ENCODE measurements around the gene CD99.

The CD99 gene

GRCh38 chrX:2784026-2784425 is 92.9 kb downstream of the CD99 start:
- H3K4me1 ChIP-seq = no peaks in the 10 kb centered on the region
- intact Hi-C loops (cut with DNase I; ENCODE audit: low total_unique reads) = no loop called here
- H3K36me3 ChIP-seq = no peaks in the 10 kb centered on the region
- H3K27ac ChIP-seq = no peak overlapping the region
- H3K9me3 ChIP-seq = no peaks in the 10 kb centered on the region
- H3K27me3 ChIP-seq = no peaks in the 10 kb centered on the region
- H3K4me3 ChIP-seq = no peak overlapping the region
- TF ChIP-seq CTCF (IDR thresholded peaks at IDR 0.05) = no peak
- peak in 1 of 2 donors; percentile 46 for DNase-seq

- Histone ChIP-seq H3K36me3 (no peaks in the 10 kb centered on the region), H3K4me1 (no peaks in the 10 kb centered on the region), H3K27me3 (no peaks in the 10 kb centered on the region), H3K4me3 (no peak overlapping the region), H3K9me3 (no peaks in the 10 kb centered on the region), H3K27ac (no peak overlapping the region)
- intact Hi-C loops (cut with DNase I; ENCODE audit: low total_unique reads) = no loop called here
- no peak for DNase-seq
- no peak for TF ChIP-seq CTCF (IDR thresholded peaks at IDR 0.05)
Observed at GRCh38 chrX:2785538-2785937, 94.4 kb downstream of the CD99 start.

GRCh38 chrX:2788980-2789379 is 97.9 kb downstream of the CD99 start:
- intact Hi-C loops (cut with DNase I; ENCODE audit: low total_unique reads) = no loop called here
- H3K4me1 ChIP-seq = no peaks in the 10 kb centered on the region
- H3K9me3 ChIP-seq = no peaks in the 10 kb centered on the region
- no peaks in the 10 kb centered on the region for H3K27me3 ChIP-seq
- no peaks in the 10 kb centered on the region for H3K36me3 ChIP-seq
- no peak overlapping the region for H3K27ac ChIP-seq
- TF ChIP-seq CTCF (IDR thresholded peaks at IDR 0.05) = no peak
- no peak for DNase-seq
- no peak overlapping the region for H3K4me3 ChIP-seq

- H3K9me3 ChIP-seq = no peaks in the 10 kb centered on the region
- intact Hi-C loops (cut with DNase I; ENCODE audit: low total_unique reads) = no loop called here
Observed at GRCh38 chrX:2789569-2789968, 98.5 kb downstream of the CD99 start.

More at GRCh38 chrX:2789569-2789968, 98.5 kb downstream of the CD99 start:
- Histone ChIP-seq H3K4me1 (no peaks in the 10 kb centered on the region), H3K36me3 (no peaks in the 10 kb centered on the region), H3K27ac (no peak overlapping the region), H3K4me3 (no peak overlapping the region), H3K27me3 (no peaks in the 10 kb centered on the region)
- TF ChIP-seq CTCF (IDR thresholded peaks at IDR 0.05) = no peak
- DNase-seq = no peak
